Skeletal muscle satellite cell (primary cell): ENCODE data around the gene SDK1.

Experiments
- H3K27me3 ChIP-seq: 2 replicates; pipeline ENCODE4 v1.7.0; 2013; ENCODE audit warnings: low read length; ENCODE audit not compliant: control insufficient read depth, insufficient read depth
- H3K36me3 ChIP-seq: 2 replicates; pipeline ENCODE4 v1.7.0; 2013; ENCODE audit warnings: mild to moderate bottlenecking, control low read depth, low read length; ENCODE audit not compliant: insufficient read depth
- H3K4me1 ChIP-seq: 2 replicates; pipeline ENCODE4 v1.7.0; 2013; ENCODE audit warnings: low read length; ENCODE audit not compliant: control insufficient read depth, insufficient read depth
- H3K4me2 ChIP-seq: 2 replicates; pipeline ENCODE4 v1.7.0; 2013; ENCODE audit warnings: mild to moderate bottlenecking, low read length
- H3K4me3 ChIP-seq: 2 replicates; pipeline ENCODE4 v1.7.0; 2013; ENCODE audit warnings: low read length
- H3K9ac ChIP-seq: 2 replicates; pipeline ENCODE4 v1.7.0; 2013; ENCODE audit warnings: mild to moderate bottlenecking, low read depth, low read length, moderate library complexity
- H3K9me3 ChIP-seq: replicated peaks from 2 replicates; pipeline ENCODE4 v1.7.0; 2013; ENCODE audit warnings: mild to moderate bottlenecking, control low read depth, low read length

Gene SDK1

GRCh38 chr7:3987426-3987927, 686.4 kb downstream of the SDK1 start:
- Histone ChIP-seq H3K9ac (no peak overlapping the region), H3K9me3 (no peaks in the 10 kb centered on the region), H3K4me1 (no peaks in the 10 kb centered on the region), H3K4me3 (no peak overlapping the region), H3K36me3 (no peaks in the 10 kb centered on the region), H3K4me2 (no peak overlapping the region), H3K27me3 (no peaks in the 10 kb centered on the region)

GRCh38 chr7:3989723-3990122, 688.7 kb downstream of the SDK1 start:
- H3K9me3 ChIP-seq: no peaks in the 10 kb centered on the region
- no peak overlapping the region for H3K9ac ChIP-seq
- H3K4me2 ChIP-seq: no peak overlapping the region
- H3K36me3 ChIP-seq: no peaks in the 10 kb centered on the region
- H3K27me3 ChIP-seq: no peaks in the 10 kb centered on the region
- no peak overlapping the region for H3K4me3 ChIP-seq
- no peaks in the 10 kb centered on the region for H3K4me1 ChIP-seq

- H3K4me3 ChIP-seq: no peak overlapping the region
- no peaks in the 10 kb centered on the region for H3K4me1 ChIP-seq
- no peaks in the 10 kb centered on the region for H3K9me3 ChIP-seq
- H3K36me3 ChIP-seq: no peaks in the 10 kb centered on the region
- no peak overlapping the region for H3K9ac ChIP-seq
- H3K4me2 ChIP-seq: no peak overlapping the region
- H3K27me3 ChIP-seq: no peaks in the 10 kb centered on the region
Measured at GRCh38 chr7:3991731-3992231, 690.7 kb downstream of the SDK1 start.

- Histone ChIP-seq H3K4me1 (peaks cover 2% of the 10 kb centered on the region), H3K9me3 (no peaks in the 10 kb centered on the region), H3K4me2 (no peak overlapping the region), H3K36me3 (no peaks in the 10 kb centered on the region), H3K9ac (no peak overlapping the region), H3K4me3 (no peak overlapping the region), H3K27me3 (no peaks in the 10 kb centered on the region)
Measured at GRCh38 chr7:3992841-3993240, 691.8 kb downstream of the SDK1 start.

- peaks cover 8% of the 10 kb centered on the region for H3K4me1 ChIP-seq
- no peak overlapping the region for H3K4me2 ChIP-seq
- no peak overlapping the region for H3K4me3 ChIP-seq
- no peaks in the 10 kb centered on the region for H3K27me3 ChIP-seq
- H3K36me3 ChIP-seq: no peaks in the 10 kb centered on the region
- no peak overlapping the region for H3K9ac ChIP-seq
- no peaks in the 10 kb centered on the region for H3K9me3 ChIP-seq
Measured at GRCh38 chr7:3994764-3995163, 693.7 kb downstream of the SDK1 start.

GRCh38 chr7:3995187-3995586, 694.1 kb downstream of the SDK1 start:
- Histone ChIP-seq H3K27me3 (no peaks in the 10 kb centered on the region), H3K9ac (no peak overlapping the region)

GRCh38 chr7:3998060-3998459, 697.0 kb downstream of the SDK1 start:
- H3K27me3 ChIP-seq: no peaks in the 10 kb centered on the region
- H3K9ac ChIP-seq: no peak overlapping the region
- no peaks in the 10 kb centered on the region for H3K36me3 ChIP-seq
- H3K4me2 ChIP-seq: peak overlapping the region; percentile 45
- H3K4me3 ChIP-seq: no peak overlapping the region
- no peaks in the 10 kb centered on the region for H3K9me3 ChIP-seq
- H3K4me1 ChIP-seq: peaks cover 8% of the 10 kb centered on the region

More at GRCh38 chr7:3995187-3995586, 694.1 kb downstream of the SDK1 start:
- Histone ChIP-seq H3K36me3 (no peaks in the 10 kb centered on the region), H3K4me1 (peaks cover 8% of the 10 kb centered on the region), H3K4me3 (no peak overlapping the region), H3K4me2 (no peak overlapping the region), H3K9me3 (no peaks in the 10 kb centered on the region)

- Histone ChIP-seq H3K9me3 (no peaks in the 10 kb centered on the region), H3K4me1 (peaks cover 8% of the 10 kb centered on the region), H3K4me3 (no peak overlapping the region), H3K4me2 (no peak overlapping the region), H3K9ac (no peak overlapping the region), H3K36me3 (no peaks in the 10 kb centered on the region), H3K27me3 (no peaks in the 10 kb centered on the region)
Measured at GRCh38 chr7:4000139-4000538, 699.1 kb downstream of the SDK1 start.

- Histone ChIP-seq H3K36me3 (no peaks in the 10 kb centered on the region), H3K9me3 (no peaks in the 10 kb centered on the region), H3K4me3 (no peak overlapping the region), H3K4me2 (no peak overlapping the region), H3K9ac (no peak overlapping the region), H3K27me3 (no peaks in the 10 kb centered on the region), H3K4me1 (peaks cover 8% of the 10 kb centered on the region)
Measured at GRCh38 chr7:4000934-4001333, 699.9 kb downstream of the SDK1 start.

- peaks cover 8% of the 10 kb centered on the region for H3K4me1 ChIP-seq
- H3K9ac ChIP-seq: no peak overlapping the region
- no peaks in the 10 kb centered on the region for H3K27me3 ChIP-seq
Measured at GRCh38 chr7:4001742-4002141, 700.7 kb downstream of the SDK1 start.

GRCh38 chr7:4003503-4003902, 702.5 kb downstream of the SDK1 start:
- Histone ChIP-seq H3K4me1 (no peaks in the 10 kb centered on the region), H3K36me3 (no peaks in the 10 kb centered on the region), H3K4me2 (no peak overlapping the region), H3K4me3 (no peak overlapping the region), H3K9me3 (no peaks in the 10 kb centered on the region), H3K9ac (no peak overlapping the region), H3K27me3 (no peaks in the 10 kb centered on the region)

More at GRCh38 chr7:4001742-4002141, 700.7 kb downstream of the SDK1 start:
- Histone ChIP-seq H3K4me3 (no peak overlapping the region), H3K4me2 (no peak overlapping the region), H3K36me3 (no peaks in the 10 kb centered on the region), H3K9me3 (no peaks in the 10 kb centered on the region)

GRCh38 chr7:4006687-4007086, 705.6 kb downstream of the SDK1 start:
- Histone ChIP-seq H3K4me2 (peak overlapping the region; percentile 77), H3K9me3 (no peaks in the 10 kb centered on the region), H3K4me1 (no peaks in the 10 kb centered on the region), H3K4me3 (no peak overlapping the region), H3K36me3 (no peaks in the 10 kb centered on the region), H3K27me3 (peaks cover 3% of the 10 kb centered on the region), H3K9ac (peak overlapping the region; percentile 68)
